Measurements from ENCODE around the gene HUNK.

Gene HUNK

GRCh38 chr21:31895077-31895835 lies 22.4 kb downstream of the HUNK start:
- no peak for DNase-seq (ENCODE audit: low spot score)

GRCh38 chr21:31896019-31896418 lies 23.2 kb downstream of the HUNK start:
- no peak for DNase-seq (ENCODE audit: low spot score)

GRCh38 chr21:31897311-31897710 lies 24.5 kb downstream of the HUNK start:
- no peak for DNase-seq (ENCODE audit: low spot score)

- DNase-seq (ENCODE audit: low spot score): no peak
Observed at GRCh38 chr21:31898933-31899630, 26.3 kb downstream of the HUNK start.

- no peak for DNase-seq (ENCODE audit: low spot score)
Observed at GRCh38 chr21:31900121-31900895, 27.5 kb downstream of the HUNK start.

GRCh38 chr21:31901315-31901714 lies 28.5 kb downstream of the HUNK start:
- no peak for DNase-seq (ENCODE audit: low spot score)

GRCh38 chr21:31902438-31902837 lies 29.6 kb downstream of the HUNK start:
- no peak for DNase-seq (ENCODE audit: low spot score)

GRCh38 chr21:31903896-31904295 lies 31.1 kb downstream of the HUNK start:
- no peak for DNase-seq (ENCODE audit: low spot score)

- DNase-seq (ENCODE audit: low spot score): no peak
Observed at GRCh38 chr21:31905503-31906451, 33.0 kb downstream of the HUNK start.

- no peak for DNase-seq (ENCODE audit: low spot score)
Observed at GRCh38 chr21:31908106-31909031, 35.5 kb downstream of the HUNK start.

- no peak for DNase-seq (ENCODE audit: low spot score)
Observed at GRCh38 chr21:31909153-31910073, 36.6 kb downstream of the HUNK start.

GRCh38 chr21:31910074-31910470 lies 37.3 kb downstream of the HUNK start:
- DNase-seq (ENCODE audit: low spot score): no peak

- no peak for DNase-seq (ENCODE audit: low spot score)
Observed at GRCh38 chr21:31911138-31911907, 38.5 kb downstream of the HUNK start.

- no peak for DNase-seq (ENCODE audit: low spot score)
Observed at GRCh38 chr21:31912501-31912900, 39.7 kb downstream of the HUNK start.

GRCh38 chr21:31913182-31913608 lies 40.4 kb downstream of the HUNK start:
- DNase-seq (ENCODE audit: low spot score): no peak

GRCh38 chr21:31914472-31914871 lies 41.7 kb downstream of the HUNK start:
- DNase-seq (ENCODE audit: low spot score): no peak

- no peak for DNase-seq (ENCODE audit: low spot score)
Observed at GRCh38 chr21:31915566-31915965, 42.7 kb downstream of the HUNK start.

GRCh38 chr21:31917108-31917507 lies 44.3 kb downstream of the HUNK start:
- no peak for DNase-seq (ENCODE audit: low spot score)

Data from pons (tissue), 1 donor.